T-helper 1 cell treated with Interleukin-12 subunit alpha and Interleukin-12 subunit beta and Interleukin-4 antibody, amounts not matched to agents 30 ng/mL and 1 ng/mL, for 36 hours (primary cell): Measurements from ENCODE around the gene SV2C. TPM values are rescaled to one million over a fixed set of nuclear protein-coding genes. Genes with fewer than 3 reads are reported as not detected.

ENCODE experiments used
- intact Hi-C: fragments of 100-400 bp; cut with micrococcal nuclease; formaldehyde crosslinking; loops from one replicate; pipeline ENCODE4 v1.15.1; 2024
- total RNA-seq: library from RNA; stranded (reverse); gene quantifications from 2 replicates; pipeline ENCODE4 v1.2.3, GENCODE V29; 2022

The SV2C gene
- total RNA-seq, 1 donor from 2014 or later, result 0.07 TPM

DNA sequence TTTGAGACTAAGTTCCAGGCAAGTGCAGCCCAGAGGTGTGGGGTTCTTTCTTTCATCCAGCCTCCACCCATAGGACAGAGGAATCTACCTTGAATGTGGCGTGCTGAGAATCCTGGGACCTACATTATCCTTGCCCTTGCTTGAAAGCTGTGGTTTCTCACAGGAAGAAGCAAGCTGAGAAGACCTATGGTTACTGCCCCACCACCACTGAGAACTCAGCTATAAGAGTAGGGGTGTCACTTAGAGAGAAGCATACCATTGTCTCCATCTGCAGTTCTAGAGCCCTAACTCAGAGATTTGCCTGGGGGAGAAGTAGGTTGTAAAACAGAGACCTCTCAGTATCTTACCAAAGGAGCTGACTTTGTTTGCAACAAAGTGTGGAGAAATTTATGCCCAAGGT lies 72.4 kb downstream of the SV2C start:
- intact Hi-C loops, result no loop called here

DNA sequence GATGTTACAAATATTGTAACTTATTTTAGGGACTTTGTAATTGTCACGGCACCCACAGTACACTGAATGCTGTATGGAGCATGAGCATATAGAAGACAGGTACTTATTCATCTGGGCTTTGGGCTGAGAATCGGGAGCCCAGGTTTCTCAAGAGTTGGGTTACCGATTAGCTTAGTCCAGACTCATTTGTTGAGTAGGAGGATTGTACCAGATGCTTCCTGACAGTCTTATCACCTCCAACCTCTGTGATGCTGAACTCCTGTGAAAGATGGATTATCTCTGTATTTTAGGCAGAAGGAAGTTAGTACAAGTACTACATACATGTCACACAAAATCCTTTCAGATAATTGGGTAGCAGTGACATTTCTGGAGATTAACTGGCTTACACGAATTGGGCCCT lies 79.2 kb downstream of the SV2C start:
- intact Hi-C loops, result no loop called here

DNA sequence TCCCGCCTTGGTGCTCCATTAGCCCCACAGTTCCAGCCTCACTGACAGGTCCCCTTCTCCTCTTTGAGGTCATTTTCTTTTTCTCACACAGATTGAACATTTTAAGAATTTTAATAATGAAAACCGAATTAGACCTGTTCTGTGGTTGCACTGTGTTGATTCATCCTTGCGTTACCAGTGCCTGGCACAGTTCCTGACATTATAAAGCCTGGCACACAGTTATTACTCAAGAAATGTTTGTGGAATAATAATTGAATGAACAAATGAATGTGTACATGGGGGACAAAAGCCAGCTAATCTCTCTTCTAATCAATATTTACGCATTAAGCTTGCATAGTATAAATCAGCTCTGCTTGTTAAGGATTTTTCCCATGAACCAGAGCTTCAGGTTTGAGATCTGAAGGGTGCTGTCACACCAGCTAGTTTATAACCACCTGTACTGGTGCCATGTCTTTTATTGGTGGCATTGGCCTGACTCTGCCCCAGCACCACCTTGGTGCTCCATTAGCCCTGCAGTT lies 80.0 kb downstream of the SV2C start:
- intact Hi-C loops, result no loop called here

DNA sequence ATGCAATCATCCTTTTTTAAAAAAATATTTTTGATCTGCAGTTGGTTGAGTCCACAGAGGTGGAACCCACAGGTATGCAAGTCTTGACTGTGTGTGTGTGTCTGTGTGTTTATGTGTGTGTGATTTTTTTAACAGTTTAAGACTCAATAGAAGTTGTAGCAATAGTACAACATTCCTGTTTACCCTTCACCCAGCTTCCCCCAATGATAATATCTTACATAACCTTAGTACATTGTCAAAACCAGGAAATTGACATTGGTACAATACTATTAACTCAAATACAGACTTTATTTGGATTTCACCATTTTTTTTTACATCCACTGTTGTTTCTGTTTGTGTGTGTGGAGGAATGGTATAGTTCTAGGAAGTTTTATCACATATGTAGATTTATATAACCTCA lies 81.8 kb downstream of the SV2C start:
- intact Hi-C loops, result no loop called here

DNA sequence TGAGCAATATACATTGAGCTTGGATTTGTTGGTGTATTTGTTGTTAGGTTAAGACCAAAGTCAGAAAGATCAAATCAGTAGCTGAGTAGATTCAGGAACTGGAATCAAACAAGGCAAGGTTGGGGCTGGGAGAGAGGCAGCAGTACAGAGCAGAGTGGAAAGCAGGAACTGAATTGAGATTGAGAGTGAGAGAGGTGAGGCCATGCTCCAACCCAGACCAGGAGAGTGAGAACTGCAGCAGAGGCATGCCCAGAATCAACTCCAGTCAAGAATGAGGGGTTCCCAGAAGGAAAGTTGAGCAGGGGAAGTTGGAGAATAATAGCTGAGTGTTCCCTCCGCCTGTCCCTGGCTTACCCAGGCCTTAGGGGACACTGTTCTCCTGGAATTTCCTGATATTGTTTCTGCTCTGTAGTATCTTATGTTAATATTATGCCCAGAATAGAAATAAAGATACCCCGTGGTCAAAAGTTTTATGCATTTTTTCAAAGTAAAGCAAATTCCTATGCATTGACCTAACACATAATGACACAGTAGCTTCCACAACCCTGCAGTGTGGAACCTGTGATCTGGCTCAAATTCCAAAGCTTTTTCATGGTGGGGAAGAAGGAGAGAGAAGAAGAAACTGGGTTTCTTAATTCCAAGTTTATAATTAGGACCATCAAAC lies 82.7 kb downstream of the SV2C start:
- intact Hi-C loops, result no loop called here

DNA sequence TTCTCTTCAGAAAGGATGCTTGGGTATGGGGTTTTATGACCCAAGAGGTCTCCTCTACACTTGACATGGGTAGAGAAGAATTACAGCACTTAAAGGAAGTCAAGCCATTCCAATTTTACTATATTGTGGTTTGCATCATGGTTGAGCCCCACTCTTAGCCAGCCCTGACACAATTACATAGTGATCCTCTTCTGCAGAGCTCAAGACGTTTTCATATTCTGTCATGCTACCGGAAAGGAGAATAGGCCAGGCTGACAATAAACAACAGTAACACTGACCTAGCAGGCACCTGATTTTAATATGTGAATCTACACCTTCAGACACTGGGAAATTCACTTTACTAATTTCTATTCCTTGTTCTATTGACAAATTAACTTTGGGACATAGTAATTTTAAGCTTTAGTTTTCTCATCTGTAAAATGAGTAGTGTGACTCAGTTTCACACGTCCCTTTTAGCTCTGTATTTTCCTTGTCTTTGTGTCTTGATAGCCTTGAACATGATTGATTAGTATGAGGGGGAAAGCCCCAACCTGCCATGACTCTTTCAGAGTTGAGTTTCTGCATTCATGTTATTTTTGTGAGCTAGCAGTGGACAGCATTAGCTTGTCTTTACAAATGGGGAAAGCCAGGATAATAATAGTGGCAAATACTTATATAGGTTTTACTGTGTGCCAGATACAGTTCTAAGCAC lies 83.8 kb downstream of the SV2C start:
- intact Hi-C loops, result no loop called here

DNA sequence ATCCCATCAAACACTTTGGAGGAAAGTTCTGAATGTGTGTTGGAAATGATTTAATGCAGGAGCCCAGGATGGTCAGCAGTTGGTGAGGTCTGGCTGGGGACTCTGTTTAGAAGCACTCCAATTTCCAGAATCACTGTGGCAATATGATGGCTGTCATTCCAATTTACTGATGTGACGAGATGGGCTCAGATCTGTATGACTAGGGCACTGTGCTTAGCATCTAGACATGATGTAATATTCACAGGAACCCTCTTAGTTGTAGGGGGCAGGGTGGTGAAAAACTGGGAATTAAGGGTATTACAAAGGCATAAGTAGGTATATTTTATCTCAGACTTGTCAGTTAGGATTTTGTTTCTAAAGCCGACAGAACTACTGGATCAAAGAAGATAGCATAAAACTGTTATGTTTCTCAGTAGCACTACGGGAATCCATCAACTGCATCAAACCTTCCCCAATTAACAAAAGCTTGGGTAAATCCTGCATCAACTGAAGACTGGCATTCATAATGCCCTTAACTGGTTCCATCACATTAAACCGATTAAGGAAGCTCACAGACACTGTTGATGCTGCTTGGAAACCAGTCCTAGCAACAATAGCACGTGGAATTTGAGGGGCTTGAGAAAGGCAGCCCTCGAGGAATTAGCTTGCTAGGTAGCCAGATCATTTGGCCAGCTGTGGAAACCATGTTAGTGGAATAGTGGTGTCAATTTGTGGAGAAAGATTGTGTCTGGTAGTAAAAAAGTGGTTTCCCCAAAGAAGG lies 86.1 kb downstream of the SV2C start:
- intact Hi-C loops, result no loop called here

DNA sequence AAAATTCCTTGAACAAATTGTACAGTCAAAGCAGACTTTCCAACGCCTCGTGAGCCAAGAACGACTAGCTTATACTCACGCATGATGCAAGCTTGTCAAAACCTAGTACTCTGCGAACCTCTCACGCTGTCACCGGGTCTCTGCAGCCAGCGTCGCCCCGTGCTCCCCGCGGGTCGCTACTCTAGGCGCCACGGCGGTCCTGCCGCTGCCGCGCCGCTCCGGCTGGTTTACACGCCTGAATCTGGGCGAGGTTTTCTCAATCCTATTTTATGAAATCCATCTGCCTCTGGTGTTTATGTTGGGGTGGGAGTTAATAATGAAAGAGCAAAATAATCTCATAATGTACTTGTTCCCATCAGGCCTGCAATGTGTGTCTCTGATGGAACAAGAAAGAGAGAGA lies 90.9 kb downstream of the SV2C start:
- intact Hi-C loops, result loop anchor here (2.0 to 10.0 kb wide), 7 partner anchors 83 to 937 kb away; partner anchors contain the start of genes ANKRD31 and POC5

DNA sequence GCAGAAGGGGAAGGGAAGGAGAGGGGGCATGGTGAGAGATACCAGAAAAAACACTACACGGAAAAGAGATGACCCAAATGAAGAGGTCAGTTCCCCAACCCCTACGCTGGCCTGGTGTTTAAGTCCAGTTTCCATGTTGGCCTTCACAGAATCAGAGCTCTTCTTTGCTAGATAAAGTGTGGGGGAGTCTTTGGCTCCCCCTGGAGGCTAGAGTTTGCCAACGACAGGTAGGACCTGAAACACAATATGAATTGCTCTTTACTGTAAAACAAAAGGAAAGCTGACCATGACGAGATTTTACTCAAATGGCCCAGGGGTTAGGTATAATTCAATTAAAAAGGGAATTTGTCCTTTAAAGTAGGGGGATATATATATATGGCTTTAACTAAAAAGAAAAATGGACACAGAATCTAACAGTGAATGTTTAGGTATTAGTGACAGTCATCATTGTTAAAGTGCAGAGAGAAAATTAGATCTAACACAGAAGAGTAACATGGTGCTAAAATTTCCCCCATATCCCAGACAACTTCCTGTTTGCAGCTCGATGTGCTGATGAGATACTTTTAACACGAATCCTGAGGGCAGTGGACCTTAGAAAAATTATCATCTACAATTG lies 92.0 kb downstream of the SV2C start:
- intact Hi-C loops, result loop anchor here (2.0 to 10.0 kb wide), 8 partner anchors 82 to 1128 kb away; partner anchors contain the start of genes ANKRD31 and POC5

DNA sequence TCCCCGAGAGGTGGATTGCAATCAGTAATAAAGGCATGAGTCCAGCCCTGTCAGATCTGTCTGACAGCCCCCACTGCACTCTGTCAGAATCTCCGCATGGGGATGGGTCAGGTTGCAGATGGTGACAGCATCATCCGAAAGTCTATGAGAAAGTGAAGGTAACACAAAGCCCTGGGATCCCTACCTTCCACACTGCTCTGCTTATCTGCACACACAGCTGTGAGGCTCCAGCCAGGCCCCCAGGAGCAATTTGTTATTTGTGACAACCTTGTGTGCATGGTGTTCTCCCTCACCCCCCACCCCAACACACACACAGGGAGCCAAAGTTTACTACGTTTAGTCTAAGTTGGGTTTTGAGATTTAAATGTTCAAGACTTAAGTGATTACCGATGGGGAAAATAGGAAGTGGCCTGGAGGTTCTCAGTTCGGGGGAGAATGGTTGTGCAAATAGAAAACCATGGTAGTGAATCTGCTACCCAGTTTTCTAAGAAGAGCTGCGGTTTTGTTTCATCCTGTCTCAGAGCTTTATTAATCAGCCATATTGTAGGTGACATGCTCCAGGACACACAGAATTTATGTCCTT lies 92.7 kb downstream of the SV2C start:
- intact Hi-C loops, result loop anchor here (2.0 to 10.0 kb wide), 8 partner anchors 81 to 1129 kb away; partner anchors contain the start of genes ANKRD31 and POC5

DNA sequence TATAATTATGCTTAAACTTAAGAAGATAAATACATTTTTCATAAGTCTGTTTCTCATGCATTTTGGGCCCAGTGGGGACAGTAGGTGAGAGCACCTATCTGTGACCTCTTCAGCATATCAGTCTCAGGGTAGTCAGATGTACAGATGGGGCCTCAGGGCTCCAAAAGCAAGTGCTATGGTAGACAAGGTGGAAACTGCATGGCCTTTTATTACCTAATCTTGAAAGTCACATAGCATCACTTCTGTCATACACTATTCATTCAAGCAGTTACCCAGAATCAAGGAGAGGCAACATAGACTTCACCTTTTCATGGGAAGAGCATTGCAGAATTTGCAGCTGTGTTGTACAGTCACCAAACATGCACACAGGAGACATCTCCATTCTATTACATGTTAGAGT lies 94.8 kb downstream of the SV2C start:
- intact Hi-C loops, result loop anchor here (5.0 to 10.0 kb wide), 4 partner anchors 163 to 1131 kb away; partner anchors contain the start of gene POC5

DNA sequence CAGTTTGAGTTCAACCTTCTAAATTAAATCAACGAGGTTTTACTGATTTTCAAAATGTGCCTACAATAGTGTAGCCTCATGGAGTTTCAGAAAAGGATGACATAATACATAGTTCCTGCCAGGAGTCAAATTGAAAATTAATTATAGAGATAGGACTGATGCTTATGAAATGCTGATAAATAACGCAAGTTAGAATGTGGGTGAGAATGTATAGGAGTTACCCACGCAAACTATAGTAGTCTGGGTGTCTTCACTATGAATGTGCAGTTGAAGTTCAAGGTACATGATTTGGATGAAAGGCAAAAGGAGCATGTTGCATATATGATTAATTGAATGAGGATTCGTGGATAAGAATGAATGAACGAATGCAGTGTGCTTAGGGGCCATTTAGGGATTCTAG lies 95.7 kb downstream of the SV2C start:
- intact Hi-C loops, result loop anchor here (5.0 to 10.0 kb wide), 4 partner anchors 164 to 1132 kb away; partner anchors contain the start of gene POC5

DNA sequence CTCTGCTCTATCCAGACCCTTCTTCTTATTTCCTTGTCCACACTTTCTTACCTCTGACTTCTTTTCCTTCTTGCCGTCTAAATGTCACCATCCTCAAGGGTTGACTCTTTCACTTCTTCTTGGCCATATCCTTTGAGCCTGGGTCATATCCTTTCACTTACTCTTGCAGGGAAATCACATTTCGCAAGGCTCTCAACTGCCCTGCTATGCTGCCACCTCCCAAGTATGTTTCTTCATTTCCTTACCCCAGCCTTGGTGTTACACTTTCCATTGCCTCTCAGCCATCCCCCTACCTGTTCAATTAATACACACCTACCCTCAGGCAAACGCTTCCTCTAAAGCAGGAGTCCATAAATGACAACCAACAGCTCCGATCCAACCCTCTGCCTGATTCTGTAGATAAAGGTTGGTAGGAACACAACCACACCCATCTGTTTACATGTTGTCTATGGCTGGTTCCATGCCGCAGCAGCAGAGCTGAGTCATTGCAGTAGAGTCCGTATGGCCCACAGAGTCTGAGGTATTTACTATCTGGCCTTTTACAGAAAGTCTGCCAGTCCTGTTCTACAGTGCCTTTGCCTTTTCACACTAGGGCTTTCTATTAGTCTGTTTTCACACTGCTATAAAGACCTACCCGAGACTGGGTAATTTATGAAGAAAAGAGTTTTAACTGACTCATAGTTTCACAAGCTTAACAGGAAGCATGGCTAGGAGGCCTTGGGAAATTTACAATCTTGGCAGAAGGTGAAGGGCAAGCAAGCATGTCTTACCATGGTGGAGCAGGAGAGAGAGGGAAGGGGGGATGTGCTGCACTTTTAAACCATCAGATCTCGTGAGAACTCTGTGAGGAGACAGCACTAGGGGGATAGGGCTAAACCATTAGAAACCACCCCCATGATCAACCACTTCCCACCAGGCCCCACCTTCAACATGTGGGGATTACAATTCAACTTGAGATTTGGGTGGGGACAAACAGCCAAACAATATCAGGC lies 97.9 kb downstream of the SV2C start:
- intact Hi-C loops, result loop anchor here (2.0 kb wide), 1 partner anchor 224 kb away; no protein-coding TSS in a partner anchor

DNA sequence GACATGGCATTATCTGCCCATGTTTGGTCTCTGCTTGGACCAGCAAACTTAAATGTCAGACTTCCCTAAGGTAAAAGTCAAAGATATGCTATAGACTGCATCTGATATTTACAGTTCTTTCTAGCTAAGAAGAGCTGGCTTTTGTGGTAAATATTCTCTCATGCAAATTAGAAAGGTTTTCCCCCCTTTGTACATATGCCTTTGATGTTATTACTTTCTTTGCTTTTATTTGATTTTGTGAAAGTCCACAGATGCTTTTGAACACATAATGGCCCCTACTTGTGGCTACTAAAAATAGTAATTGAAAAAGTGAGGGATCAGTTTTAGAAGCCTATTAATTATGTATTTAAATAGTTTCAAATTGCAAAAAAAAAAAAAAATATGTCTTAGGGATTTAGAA lies 104.2 kb downstream of the SV2C start:
- intact Hi-C loops, result no loop called here

DNA sequence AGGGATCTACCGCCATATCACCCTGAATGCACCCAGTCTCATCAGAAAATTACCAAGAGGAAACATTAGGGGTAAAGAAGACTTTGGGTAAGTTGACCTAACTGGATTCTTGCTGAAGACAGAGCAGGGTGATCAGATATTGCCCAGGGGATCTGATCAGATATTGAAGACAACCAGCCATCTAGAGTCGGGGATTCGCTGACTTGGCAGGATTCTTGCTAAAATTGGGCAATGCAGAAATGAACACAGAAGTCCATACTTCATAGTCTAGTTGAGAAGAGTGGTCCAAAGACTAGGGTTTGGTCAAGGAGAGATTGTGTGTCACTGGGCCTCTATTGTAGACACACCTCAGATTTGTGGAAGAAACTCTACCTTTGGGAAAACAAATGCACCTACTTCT lies 107.2 kb downstream of the SV2C start:
- intact Hi-C loops, result no loop called here

DNA sequence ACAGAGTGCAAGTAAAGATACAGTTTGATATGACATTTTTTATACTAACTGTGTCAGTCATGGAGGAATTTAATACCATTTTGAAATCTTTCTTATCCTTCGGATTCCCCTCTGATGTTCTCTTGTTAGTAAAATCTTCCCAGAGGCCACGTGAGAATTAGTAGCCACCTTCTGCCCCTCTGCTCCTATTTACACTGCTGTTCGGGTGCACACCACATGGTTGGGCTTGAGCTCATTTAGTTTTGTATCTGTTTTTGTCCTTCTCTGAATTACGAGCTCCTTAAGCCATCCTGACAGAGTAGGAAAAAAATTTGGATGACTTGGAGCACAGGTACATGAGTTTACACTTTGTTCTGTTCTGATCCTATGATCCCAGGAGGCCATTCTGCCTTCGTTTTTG lies 109.7 kb downstream of the SV2C start:
- intact Hi-C loops, result no loop called here

DNA sequence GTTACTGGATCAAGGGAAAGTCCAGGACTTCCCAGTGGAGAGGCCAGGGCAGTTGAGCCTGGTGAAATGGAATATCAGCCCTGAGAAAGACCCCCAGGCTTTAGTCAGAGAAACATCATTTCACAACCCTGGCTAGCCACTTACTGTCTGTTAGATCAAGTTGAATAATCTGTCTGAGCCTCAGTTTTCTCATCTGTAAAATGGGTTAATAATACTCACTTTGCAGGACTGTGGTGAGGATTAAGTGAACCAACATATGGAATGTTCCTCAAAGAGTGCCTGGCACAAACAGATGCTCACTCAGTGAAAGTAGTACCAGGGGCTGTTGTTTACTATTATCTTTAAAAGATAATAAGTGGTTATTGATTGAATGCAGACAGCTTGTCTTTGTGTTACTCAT lies 110.5 kb downstream of the SV2C start:
- intact Hi-C loops, result no loop called here

DNA sequence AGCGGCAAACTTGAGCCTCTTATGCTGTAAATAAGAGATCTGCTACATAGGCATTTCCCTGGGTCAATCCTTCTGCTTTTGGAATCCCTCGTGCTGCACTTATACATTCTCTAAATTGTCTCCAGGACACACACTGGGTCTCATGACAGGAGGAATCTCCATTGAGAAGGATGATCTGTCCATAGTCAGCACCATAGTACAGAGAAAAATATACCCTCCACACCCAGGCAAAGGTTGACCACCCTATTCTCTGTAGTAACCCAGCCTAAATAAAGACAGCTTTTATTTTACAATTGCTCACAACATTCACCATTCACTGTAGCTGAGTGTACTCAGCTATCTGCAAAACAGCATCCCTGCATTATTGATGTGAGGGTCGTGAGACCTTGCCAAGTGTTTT lies 111.2 kb downstream of the SV2C start:
- intact Hi-C loops, result no loop called here

DNA sequence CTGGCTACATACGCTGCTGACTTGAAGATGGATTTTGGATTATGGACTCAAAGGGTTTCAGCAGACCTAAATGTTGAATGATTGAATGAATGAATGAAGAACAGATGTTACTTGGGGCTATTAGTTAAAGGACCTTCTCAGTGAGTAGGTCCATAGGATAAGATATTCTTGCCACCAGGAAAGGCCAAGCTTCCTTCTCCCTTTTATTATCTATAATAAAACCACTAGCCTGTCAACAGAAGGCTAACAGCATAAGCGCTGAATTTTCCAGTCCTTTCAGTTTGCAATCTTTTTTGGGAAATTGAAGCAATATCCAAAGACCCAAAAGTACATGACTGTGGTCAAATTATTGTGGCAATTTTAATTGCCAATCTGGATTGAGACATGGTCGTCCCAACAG lies 113.3 kb downstream of the SV2C start:
- intact Hi-C loops, result no loop called here
